HG03175 (cell line): Measurements from ENCODE around the gene MAN2B2.

Source experiments
- ATAC-seq: cut with Tn5 transposase; IDR thresholded peaks from one replicate; pipeline ENCODE4 v1.9.1; 2021; ENCODE audit warnings: mild to moderate bottlenecking, moderate library complexity; ENCODE audit not compliant: unreplicated experiment

MAN2B2 gene

DNA sequence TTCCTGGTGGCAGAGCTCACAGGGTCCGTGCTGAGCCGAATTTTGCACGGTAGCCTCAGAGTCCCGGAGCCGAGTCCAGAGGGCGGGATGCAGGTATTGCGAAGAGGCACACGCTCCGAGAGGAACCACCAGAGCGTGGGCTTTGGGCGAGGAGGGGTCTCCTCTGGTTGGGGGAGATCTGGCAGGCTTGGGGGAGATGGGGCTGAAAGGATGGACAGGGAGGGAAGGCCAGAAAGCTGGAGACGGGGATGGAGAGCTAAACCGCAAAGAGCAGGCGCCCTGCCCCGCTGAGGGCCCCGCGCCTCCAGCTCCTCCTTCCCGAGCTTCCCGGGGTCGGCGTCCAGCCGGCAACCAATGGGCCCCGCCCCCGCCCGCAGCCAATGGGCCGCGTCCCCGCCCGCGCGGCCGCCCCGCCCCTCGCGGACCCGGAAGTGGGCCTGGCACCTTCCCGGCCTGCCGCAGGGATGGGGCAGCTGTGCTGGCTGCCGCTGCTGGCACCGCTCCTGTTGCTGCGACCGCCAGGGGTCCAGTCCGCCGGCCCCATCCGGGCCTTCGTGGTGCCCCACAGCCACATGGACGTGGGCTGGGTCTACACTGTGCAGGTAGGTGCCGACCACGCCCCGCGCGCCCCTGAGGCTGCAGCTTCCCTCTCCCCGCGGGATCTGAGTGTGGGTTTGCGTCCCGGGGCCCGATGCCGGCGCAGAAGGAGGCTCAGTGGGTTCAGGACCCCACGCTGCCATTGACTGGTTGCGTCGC, at the start of gene MAN2B2:
TSS of gene MAN2B2 (plus strand) at position 443 of the 756 bp plus-strand sequence. CDS start at position 465, 22 bp downstream.
- ATAC-seq, result peak; percentile 91

DNA sequence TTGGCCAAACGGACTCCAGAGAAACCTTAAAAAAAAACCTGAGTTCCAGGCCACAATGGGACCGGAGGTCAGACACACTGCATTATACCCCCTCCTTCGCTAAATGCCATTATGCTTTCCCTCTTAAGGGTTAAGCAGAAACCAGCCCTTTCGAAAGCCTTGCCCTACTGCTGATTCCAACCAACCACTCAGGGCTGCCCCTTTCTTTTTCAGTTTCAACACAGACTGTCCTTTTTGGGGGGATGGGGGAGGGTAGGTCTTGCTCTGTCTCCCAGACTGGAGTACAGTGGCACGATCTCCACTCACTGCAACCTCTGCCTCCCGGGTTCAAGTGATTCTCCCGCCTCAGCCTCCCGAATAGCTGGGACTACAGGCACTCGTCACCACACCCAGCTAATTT, 49.5 kb upstream of the MAN2B2 start:
- no peak for ATAC-seq

DNA sequence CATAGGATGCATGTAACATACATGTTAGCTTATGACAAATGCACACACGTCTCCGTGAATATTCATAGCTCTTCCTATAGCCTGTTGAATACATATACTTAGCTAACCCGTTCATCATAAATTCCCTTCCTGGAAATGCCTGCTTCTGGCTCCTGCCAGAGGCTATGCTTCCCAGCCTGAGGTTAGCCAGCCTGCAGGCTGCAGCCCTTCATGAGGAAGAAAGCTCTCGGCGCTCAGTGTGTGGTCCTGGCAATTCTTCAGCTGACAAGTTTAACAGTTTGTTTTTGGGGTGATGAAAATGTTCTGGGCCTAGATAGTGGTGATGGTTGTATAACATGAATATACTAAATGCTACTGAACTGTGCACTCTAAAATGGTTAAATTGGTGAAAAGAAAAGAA, 48.8 kb upstream of the MAN2B2 start:
- ATAC-seq, result no peak

DNA sequence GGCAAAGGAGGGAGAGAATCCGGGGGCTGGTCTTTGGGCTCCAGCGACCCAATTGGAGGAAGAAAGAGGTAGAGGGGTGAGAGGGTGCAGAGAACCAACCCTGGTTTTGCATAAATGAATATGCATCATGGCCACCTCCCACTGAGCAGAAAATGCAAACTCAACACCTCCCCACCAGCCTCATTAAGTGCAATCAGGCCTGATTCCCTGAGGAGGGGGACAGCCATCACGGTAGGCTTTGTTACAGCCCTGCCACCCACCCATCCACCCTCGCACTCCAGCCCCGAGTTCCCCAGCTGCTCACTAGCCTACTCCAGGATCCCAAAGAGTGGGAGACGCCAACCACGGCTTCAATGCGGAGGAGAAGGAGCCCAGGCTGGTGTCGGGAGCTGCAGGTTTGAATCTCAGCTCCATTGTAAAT, 48.3 kb upstream of the MAN2B2 start:
- no peak for ATAC-seq

DNA sequence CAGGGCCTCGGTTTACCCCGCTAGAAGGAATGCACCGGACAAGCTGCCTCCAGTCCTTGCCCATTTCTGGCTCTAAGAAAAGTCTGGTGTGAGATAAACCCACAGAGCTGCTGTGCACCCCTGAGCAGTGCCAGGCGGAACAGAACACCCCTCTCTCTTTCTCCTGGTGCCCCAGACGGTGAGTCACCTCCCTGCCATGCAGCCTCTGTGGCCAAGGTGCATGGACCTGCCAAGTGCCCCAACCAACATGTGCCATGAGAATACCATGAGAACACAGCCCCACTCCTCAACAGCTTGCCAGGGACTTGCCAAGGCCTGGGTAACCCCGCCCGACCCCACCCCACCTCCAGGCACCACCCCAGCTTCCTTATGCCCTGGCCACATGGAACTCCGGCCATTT, 47.7 kb upstream of the MAN2B2 start:
- ATAC-seq, result no peak

DNA sequence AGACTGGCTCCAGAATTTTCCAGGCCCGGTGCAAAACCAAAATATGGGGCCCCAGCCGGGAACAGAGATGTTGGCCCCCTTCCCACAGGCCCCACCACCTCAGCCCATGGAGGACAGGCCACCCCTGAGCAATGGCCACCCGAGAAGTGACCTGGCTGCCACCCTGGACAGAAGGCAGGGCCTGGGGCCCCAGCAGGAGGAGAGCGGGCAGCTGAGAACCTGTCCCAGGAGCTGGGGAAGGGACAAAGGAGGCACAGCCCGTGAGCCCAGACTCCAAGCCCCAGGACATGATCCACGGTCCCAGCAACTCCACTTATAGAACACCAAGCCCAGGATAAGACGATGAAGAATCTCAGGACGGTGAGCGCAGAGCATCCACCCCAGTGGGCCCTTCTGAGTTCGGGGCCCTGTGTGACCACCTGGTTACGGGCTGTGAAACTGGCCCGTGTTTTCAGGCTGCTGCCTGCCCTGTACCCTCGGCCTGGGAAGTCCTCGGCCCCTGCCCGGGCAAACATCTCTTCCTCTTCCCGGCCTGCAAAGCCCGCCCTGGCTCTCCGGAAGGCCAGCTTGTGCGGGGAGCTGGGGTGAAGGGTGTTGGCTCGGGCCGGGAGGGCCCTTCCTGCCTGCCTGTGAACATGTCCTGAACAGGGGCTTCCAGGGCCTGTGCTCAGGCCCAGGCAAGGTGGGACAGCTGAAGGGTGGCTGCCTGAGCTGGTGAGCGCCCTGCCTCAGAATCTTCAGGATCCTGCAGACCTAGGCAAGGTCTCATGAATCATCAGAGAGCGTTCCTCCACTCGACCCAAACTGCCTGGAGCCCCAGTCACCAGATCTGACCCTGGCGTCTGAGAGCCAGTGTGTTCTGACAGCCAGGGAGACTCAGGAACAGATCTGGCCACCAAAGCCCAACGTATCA, 47.0 kb upstream of the MAN2B2 start:
- no peak for ATAC-seq

DNA sequence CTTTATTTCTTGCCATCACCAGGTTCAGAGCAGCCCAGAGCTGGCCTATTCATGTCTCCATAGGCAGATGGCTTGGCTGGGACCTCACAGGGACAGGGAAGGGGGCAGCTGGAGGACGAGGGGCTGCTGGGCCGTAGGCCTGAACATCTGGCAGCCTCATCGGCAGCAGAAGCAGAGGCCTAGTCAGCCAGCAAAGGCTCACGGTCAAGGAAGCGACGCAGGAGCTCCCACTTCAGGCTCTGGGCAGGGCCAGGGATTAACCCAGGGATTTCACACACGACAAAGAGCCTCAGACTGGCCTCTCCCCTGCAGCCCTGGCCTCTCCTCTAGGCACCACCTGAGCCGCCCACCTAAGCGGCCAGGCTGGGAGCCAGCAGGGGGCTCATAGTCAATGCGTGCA, 46.0 kb upstream of the MAN2B2 start:
- ATAC-seq, result no peak

DNA sequence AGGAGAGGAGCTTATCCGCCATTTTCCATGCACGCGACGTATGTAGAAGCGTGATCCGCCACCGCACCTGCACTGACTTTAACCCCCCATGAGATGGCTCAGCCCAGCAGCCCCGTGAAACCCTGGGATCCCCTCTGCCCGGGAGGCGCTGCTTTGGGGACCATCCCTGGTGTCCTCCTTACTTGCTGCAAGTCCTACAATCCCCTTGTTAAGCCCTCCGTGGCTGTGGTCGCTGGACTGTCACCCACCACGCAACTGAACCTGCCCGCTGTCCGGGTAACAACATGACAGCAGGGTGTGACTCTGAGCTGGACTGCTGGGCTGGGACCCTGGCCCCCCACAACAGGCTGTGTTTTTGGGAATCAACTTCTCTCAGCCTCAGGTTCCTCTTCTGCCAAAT, 44.7 kb upstream of the MAN2B2 start:
- ATAC-seq, result no peak

DNA sequence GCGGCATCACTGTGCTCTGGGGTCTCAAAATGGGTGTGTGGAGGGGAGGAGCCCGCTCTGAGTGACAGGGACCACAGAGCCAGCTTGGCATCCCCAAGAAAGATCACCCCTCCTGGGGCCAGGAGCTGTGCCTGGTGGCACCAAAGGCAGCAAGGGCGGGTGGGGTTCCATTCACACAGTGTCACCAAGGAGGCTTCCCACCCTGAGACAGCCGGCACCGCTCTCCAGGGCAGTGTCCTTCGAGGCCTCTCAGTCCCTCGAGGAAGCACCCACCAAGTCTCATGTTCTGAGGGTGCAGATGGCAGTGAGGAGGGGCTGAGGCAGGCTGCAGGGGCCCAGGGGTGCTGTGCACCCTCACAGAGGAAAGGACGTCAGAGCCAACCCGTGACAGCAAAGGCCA, 44.0 kb upstream of the MAN2B2 start:
- no peak for ATAC-seq

DNA sequence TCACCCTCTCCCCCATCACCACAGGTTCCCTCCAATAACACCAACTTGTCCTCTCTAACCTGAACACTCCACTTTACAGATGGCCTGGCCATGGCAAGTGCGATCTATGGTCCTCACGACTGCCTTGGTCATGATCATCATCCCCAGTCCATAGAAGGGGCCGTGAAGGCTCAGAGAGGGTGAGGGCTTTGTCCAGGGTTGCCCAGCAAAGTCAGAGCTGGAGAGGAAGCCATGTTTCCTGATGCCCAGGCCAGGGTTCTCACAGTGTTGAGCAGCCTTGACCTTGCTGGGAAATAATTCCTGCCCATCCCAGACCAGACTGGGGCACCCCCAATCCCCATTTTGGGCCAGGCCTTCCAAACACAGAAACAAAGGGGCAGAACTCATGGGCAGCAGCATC, 42.9 kb upstream of the MAN2B2 start:
- no peak for ATAC-seq

DNA sequence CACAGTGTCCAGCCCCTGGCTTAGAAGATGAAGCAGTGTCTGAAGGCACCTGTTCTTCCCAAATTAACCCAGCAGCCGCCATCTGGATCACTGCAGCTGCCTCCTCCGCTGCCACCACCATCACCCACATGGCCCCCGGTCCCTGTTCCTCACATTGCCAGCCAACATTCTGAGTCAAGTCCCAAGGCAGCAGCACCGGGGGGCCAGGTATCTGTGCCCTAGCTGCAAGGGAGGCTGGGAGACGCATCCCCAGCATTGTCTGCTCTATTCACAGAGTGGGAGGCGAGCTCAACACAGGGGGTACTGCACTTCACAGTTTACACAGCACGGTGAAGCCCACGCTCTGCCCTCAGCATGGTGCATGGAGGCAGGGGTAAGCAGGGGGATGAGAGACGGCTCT, 42.3 kb upstream of the MAN2B2 start:
- no peak for ATAC-seq

DNA sequence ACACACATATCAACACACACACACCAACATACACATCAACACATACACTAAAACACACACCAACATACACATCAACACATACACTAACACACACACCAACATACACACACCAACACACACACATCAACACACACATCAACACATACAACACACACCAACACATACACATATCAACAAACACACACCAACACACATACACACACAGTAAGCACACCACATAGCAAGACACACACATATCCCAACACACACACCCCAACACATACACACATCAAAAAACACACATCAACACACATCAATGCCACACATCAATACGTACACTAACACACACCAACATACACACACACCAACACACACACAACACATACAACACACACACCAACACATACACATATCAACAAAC, 40.9 kb upstream of the MAN2B2 start:
- ATAC-seq, result no peak

DNA sequence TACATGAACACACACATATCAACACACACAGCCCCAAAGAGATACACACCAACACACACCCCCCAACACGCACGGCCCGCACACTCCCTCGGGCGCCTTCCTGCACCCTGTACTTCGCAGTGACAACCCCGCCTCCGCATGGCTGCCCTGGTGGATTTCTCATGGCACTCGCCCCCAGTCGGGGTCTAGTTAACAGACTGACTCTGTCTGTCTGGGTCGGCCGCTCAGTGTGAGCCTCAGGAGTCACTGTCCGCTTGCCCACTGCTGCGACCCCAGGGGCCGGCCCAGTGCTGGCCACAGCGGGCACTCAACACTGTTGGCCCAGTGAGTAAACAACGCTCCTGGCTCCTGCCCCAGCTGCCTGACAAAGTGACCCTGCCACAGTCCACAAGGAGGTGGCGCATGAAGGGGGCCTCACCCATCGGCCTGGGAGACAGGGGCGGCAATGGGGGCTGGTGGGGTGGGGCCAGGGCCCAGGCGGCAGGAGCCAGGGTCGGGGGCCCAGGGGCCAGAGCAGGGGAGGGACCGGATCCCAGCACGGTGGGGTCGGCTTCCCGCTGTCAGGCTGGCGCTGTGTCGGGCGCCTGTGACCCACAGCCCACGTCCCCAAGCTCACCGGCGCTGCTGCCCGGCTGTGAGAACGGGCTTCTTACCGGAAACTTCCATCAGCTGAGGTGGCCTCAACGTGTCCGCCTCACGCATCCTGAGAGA, 40.2 kb upstream of the MAN2B2 start:
- ATAC-seq, result no peak

DNA sequence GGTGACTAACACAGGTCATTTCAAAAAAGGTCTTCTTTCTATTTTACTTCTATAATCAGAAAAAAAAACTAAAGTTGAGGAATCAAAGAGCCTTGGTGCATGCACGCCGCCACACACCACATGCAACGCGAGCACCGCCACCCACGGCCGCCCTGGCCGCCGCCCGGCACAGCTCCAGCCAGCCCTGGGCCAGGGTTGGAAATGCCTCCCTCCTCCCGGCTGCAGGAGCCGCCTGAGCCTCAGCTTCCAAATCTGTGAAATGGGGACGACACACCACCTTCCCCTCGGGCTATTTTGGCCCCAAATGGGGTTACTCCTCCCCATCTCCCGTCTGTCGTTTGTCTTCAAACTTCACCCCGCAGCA, 39.7 kb upstream of the MAN2B2 start:
- no peak for ATAC-seq

DNA sequence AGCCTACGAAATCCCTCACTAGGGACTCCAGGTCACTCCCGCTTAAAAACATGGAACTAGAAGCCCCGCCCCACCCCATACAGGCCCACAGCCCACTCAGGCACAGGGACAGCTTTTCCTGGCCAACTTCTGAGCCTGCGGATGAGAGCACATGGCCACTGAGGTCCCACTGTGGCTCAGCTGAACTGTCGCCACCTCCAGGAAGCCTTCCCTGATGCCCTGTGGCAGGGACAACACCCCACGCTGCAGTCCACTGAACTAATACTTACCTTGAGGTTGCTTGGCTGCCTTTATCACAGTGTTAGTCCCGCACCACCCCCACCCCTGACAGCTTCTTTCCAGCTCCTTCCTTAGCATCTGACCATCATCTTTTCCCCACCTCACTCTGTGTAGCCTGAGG, 39.3 kb upstream of the MAN2B2 start:
- no peak for ATAC-seq

DNA sequence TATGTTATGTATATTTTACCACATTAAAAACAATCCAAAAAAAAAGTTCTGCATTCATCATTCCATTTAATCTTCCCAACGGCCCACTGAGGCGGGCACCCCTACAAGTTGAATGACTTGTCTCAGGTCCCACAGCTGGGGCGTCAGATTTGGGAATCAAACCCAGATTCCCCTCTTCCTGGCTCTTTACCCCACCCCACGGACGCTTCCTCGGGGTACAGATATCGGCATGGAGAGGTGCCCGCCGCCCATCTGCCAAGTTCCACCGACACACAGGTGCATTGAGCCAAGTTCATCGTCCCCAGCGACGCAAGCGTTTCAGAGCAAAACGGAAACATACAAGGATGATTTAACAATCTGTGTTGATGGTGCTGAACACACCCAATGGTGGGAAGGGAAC, 36.9 kb upstream of the MAN2B2 start:
- no peak for ATAC-seq

DNA sequence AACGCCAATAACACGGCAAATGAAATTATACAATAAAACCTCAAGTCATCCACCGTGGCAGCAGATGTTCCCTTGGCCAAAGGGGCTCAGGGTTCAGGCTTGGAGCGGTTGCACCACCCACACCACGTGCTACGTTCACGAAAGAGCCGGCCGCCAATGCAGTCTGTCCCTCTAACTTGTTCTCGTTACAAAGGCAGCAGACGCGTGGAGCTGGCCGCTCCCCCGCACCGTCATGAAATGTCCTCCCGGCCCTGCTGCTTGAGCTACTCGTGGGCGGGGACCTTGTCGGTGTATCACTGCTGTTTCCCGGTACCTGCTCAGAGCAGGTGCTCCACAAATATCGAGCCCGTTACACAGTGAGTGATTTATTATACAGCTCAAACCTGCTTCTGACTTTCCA, 36.4 kb upstream of the MAN2B2 start:
- no peak for ATAC-seq

DNA sequence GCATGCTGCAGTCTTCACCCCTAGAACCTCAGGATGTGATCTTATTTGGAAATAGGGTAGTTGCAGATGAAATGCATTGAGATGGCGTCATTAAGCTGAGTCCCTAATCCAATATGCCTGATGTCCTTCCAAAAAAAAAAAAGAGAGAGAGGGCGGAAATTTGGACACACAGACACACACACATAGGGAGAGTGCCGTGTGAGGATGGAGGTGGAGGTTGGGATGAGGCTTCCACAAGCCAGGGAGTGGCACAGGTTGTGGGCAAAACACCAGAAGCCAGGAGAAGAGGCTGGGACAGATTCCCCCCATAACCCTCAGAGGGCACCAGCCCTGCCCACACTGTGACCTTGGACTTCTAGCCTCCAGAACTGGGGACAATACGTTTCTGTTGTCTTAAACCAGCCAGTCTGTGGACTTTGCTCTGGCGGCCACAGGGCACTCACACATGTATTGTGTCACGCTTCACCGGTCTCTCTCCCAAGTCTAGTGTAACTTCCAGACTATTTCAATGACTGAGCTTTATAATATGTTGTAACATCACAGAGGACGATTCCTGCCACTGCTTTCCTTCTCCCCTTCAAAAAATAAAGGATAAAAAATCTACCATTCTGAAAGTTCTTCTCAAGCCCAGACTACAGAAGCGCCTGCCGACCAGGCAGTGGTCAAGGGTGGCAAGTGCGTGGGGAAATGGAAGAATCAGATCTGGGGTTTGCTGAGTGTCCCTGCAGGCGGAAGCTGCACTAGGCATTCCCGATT, 35.8 kb upstream of the MAN2B2 start:
- no peak for ATAC-seq

DNA sequence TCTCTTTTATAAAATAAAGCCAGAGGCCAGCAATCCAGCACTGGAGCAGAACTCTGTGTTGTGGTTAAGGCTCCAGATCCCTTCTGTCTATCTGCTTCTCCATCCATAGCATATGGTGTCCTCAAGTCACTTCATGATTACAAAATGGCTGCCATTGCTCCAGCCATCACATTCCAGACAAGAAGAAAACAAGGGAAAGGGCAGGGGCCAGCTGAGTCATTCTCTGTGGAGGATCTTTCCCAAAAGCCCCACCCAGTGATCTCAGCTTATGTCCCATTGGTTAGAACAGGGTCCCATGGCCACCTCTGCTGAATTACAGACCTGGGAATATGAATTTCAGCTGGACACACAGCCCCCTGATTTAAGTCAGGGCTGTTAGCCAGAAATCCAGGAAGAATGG, 34.1 kb upstream of the MAN2B2 start:
- no peak for ATAC-seq

DNA sequence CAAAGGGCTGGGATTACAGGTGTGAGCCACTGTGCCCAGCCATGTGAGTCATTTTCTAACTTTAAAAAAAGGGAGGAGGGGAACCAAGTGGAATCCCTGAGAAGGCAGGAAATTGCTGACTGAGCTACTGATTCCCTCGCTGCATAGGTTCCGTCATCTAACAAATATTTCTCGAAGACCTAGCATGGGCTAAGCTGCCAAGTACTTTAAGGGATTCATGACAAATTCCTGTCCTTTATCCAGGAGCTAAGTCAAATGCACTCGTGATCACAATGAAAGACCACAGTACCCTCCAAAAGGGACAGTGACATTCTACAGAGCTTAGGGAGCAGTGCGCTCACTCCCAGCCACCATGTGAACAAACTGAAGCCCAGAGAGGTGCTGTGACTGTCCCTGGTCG, 33.2 kb upstream of the MAN2B2 start:
- ATAC-seq, result no peak

DNA sequence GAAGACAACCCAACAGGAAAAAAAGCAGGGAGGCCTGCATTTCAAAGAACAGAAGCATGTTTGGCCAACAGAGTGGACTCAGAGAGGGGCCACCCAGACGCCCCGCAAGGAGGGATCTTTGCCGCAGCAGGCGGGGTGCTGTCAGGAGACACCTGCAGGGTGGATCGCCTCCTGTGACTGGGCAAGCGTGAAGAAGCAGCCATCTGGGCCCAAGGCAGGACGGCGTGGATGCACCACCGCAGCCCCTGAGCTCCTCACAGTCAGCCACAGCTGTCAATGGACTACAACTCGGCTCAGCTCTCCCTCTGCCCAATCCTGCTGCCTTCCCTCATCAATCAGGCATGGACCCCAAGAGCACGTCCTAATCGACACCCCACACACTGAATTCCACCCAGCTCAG, 32.0 kb upstream of the MAN2B2 start:
- no peak for ATAC-seq
